ENCODE data around the gene TRIO. TPM values are rescaled to one million over a fixed set of nuclear protein-coding genes. Genes with fewer than 3 reads are reported as not detected.

The TRIO gene
- total RNA-seq, 1 donor from 2014 or later, result 71.6 TPM

DNA sequence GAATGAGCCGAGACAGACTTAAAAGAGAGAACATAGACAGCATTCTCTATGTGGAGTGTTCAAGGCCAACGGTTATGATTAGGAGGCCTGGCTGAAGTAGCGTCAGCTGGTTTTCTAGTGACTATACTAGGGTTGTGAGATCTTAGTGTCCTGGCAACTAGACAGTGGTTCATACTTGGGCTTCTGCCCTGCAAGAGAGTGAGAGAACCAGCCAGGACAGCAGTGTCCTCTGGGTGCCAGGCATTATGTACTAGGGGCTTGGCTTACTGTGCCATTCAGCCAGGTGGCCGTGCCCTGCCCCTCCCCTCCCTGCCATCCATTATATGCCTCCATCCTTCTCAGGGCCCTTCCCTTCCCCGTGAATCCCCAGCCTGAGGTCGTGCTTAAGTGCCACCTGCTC is 56.8 kb downstream of the TRIO start:
- TF ChIP-seq, protein P1, sequence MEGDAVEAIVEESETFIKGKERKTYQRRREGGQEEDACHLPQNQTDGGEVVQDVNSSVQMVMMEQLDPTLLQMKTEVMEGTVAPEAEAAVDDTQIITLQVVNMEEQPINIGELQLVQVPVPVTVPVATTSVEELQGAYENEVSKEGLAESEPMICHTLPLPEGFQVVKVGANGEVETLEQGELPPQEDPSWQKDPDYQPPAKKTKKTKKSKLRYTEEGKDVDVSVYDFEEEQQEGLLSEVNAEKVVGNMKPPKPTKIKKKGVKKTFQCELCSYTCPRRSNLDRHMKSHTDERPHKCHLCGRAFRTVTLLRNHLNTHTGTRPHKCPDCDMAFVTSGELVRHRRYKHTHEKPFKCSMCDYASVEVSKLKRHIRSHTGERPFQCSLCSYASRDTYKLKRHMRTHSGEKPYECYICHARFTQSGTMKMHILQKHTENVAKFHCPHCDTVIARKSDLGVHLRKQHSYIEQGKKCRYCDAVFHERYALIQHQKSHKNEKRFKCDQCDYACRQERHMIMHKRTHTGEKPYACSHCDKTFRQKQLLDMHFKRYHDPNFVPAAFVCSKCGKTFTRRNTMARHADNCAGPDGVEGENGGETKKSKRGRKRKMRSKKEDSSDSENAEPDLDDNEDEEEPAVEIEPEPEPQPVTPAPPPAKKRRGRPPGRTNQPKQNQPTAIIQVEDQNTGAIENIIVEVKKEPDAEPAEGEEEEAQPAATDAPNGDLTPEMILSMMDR (IDR thresholded peaks at IDR 0.05; ENCODE audit: insufficient read depth, low read length, severe bottlenecking), result no peak
- no peak for FAIRE-seq
- H3K4me3 ChIP-seq (ENCODE audit: low read depth, low read length), result no peak overlapping the region
- no peak for DNase-seq (ENCODE audit: low read depth)
- H3K36me3 ChIP-seq (ENCODE audit: control insufficient read depth, insufficient read depth, low read length), result no peaks in the 10 kb centered on the region
- no peaks in the 10 kb centered on the region for H3K27me3 ChIP-seq (ENCODE audit: control insufficient read depth, insufficient read depth, low read length)

DNA sequence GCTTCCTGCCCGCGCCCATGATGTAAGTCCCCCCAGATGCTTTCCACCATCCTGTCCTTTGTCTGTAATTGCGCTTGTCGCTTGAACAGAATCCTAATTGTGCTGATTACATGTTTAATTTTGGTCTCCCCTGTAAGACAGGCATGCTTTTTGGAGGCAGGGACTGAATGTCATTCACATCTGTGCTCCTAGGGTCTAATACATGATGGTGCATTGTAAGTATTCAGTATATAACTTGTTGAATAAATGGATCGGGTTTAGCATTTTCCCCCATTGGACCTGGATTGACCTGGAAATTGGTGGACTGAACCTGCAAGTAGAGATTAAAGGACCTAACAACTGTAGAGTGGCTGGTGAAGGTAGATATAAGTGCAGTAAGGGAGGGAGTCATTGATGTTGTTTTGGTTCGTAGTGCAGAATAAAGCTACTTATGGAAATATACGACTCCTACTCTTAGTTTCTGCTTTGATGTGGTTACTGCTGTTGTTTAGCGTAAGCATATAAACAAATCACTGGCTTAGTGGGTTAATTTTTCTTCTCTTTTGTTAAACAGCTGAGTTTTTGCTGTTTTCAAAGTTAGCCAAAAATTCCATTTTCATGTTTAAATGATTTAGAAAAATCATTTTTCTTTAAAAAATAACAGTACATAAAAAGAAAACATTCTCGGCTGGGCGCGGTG is 57.3 kb downstream of the TRIO start:
- Histone ChIP-seq H3K27me3 (ENCODE audit: control insufficient read depth, insufficient read depth, low read length) (no peaks in the 10 kb centered on the region), H3K36me3 (ENCODE audit: control insufficient read depth, insufficient read depth, low read length) (no peaks in the 10 kb centered on the region), H3K4me3 (ENCODE audit: low read depth, low read length) (no peak overlapping the region)
- TF ChIP-seq, protein P1 (IDR thresholded peaks at IDR 0.05; ENCODE audit: insufficient read depth, low read length, severe bottlenecking), result no peak
- FAIRE-seq (no peak), DNase-seq (ENCODE audit: low read depth) (no peak)

DNA sequence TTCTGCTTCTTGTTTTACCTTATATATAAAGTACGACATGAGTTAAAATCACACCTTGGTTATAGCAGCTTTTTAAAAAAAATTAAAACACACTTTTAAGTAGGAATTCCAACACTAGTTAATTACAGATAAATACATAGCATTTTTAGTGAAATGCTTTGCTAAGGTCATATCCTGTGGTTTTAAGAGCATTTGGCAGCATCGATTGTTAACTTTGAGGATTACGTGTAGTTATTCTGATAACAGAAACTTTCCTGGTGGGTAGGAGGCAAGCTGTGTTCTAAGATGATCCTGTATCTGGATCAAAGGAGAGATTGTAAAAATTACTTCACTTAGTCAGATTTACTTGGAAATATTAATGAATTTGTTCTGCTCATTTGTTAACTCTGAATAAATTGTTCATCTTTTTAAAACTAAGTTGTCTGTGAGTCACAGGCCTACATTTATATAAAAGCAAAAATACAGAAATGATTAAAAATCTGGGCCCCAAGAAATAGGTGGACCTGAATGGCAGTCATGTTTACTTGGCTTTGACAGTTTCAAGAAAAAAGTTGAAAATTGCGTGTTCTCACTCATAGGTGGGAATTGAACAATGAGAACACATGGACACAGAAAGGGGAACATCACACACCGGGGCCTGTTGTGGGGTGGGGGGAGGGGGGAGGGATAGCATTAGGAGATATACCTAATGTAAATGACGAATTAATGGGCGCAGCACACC is 58.3 kb downstream of the TRIO start:
- Histone ChIP-seq H3K4me3 (ENCODE audit: low read depth, low read length) (no peak overlapping the region), H3K27me3 (ENCODE audit: control insufficient read depth, insufficient read depth, low read length) (no peaks in the 10 kb centered on the region), H3K36me3 (ENCODE audit: control insufficient read depth, insufficient read depth, low read length) (no peaks in the 10 kb centered on the region)
- DNase-seq (ENCODE audit: low read depth) (no peak), FAIRE-seq (no peak)
- TF ChIP-seq, protein P1 (IDR thresholded peaks at IDR 0.05; ENCODE audit: insufficient read depth, low read length, severe bottlenecking), result no peak

DNA sequence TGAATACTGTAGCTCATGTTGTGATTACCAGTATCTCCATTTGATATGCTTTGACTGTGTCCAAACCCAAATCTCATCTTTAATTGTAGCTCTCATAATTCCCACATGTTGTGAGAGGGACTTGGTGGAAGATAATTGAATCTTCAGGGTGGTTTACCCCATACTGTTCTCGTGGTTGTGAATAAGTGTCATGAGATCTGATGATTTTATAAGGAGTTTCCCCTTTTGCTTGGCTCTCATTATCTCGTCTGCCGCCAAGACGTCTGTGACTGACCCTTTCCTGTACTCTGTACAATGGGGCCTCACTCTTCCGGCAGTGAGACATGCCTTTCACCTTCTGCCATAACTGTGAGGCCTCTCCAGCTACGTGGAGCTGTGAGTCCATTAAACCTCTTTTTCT is 59.3 kb downstream of the TRIO start:
- Histone ChIP-seq H3K36me3 (ENCODE audit: control insufficient read depth, insufficient read depth, low read length) (no peaks in the 10 kb centered on the region), H3K27me3 (ENCODE audit: control insufficient read depth, insufficient read depth, low read length) (no peaks in the 10 kb centered on the region), H3K4me3 (ENCODE audit: low read depth, low read length) (no peak overlapping the region)
- TF ChIP-seq, protein P1 (IDR thresholded peaks at IDR 0.05; ENCODE audit: insufficient read depth, low read length, severe bottlenecking), result no peak
- no peak for DNase-seq (ENCODE audit: low read depth)
- no peak for FAIRE-seq

DNA sequence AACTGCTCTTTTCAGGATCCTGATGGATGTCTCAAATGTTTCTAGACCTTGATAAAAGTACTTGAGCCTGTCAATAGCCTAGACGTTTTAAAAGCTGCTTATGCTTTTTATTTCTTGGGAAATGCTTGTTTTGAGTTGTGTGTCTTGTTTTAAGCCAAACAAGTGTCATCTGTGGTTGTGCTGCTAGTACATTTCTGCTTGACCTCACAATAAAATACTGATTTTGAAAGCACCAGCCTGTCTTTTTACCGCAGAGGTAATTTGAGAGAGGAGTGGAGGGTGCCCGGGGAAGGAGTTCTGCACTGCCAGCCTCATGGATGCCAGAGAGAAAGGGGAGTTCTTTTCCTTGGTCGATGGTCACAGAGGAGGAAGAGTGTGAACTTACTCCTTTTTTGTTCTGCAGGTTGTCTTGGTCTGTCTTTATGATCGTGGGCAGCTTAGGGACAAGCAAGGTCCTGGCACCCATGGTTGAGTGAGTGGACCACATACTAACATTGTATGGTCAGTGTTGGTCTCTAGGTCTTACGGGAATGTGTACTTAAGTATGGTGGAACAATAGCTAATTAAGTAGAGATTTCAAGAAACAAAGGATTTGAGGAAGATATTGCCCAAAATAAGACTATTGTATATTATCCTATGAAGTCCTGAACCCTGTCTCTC is 61.0 kb downstream of the TRIO start:
- TF ChIP-seq, protein P1 (IDR thresholded peaks at IDR 0.05; ENCODE audit: insufficient read depth, low read length, severe bottlenecking), result no peak
- H3K27me3 ChIP-seq (ENCODE audit: control insufficient read depth, insufficient read depth, low read length), result no peaks in the 10 kb centered on the region
- no peak for FAIRE-seq
- H3K4me3 ChIP-seq (ENCODE audit: low read depth, low read length), result no peak overlapping the region
- DNase-seq (ENCODE audit: low read depth), result no peak
- no peaks in the 10 kb centered on the region for H3K36me3 ChIP-seq (ENCODE audit: control insufficient read depth, insufficient read depth, low read length)
